H1 (cell line): ENCODE results near the gene FADS6. TPM values are rescaled to one million over a fixed set of nuclear protein-coding genes. Genes with fewer than 3 reads are reported as not detected.

Source experiments
- CTCF ChIA-PET: fragments of 300-600 bp; sonication (Branson Sonifier 250); formaldehyde crosslinking; loops from one replicate; lab custom pipeline; 2021; ENCODE audit not compliant: partially characterized antibody; lab: Charles Lee
- POLR2A ChIA-PET: fragments of 300-600 bp; sonication (Branson Sonifier 250); formaldehyde crosslinking; loops from one replicate; lab custom pipeline; 2021; ENCODE audit warnings: inconsistent platforms; ENCODE audit not compliant: partially characterized antibody; lab: Charles Lee
- DNase-seq, 2 experiments: peaks; one replicate each; pipeline versions ENCODE4 v3.0.0 to v3.0.0-alpha.2; 2010 to 2022; ENCODE audit warnings: low spot score in 2 of 2, low read depth in 1 of 2, mixed read lengths in 1 of 2
- FAIRE-seq: peaks from 2 replicates; lab custom pipeline; 2011; peaks lifted over from hg19 to GRCh38; lab: Jason Lieb, UNC
- H2AFZ ChIP-seq: 2 replicates; pipeline ENCODE4 v1.8.1; 2012; ENCODE audit warnings: low read length, inconsistent platforms
- H2AK5ac ChIP-seq: 2 replicates; pipeline ENCODE4 v1.6.1; 2013; ENCODE audit warnings: low read depth, low read length
- H2BK120ac ChIP-seq: replicated peaks from 2 replicates; pipeline ENCODE3; 2013; ENCODE audit warnings: low read depth, low read length, inconsistent platforms
- H2BK12ac ChIP-seq: 2 replicates; pipeline ENCODE4 v1.6.1; 2013; ENCODE audit warnings: low read depth, low read length
- H2BK15ac ChIP-seq: 2 replicates; pipeline ENCODE4 v1.6.1; 2013; ENCODE audit warnings: low read length
- H2BK20ac ChIP-seq: 2 replicates; pipeline ENCODE4 v1.6.1; 2013; ENCODE audit warnings: low read length
- H2BK5ac ChIP-seq: 2 replicates; pipeline ENCODE4 v1.6.1; 2013; ENCODE audit warnings: low read depth, low read length
- H3K14ac ChIP-seq: 2 replicates; pipeline ENCODE4 v1.6.1; 2013; ENCODE audit warnings: inconsistent platforms; ENCODE audit not compliant: insufficient read length
- H3K18ac ChIP-seq: 2 replicates; pipeline ENCODE4 v1.6.1; 2013; ENCODE audit warnings: low read length; ENCODE audit errors: extremely low read depth
- H3K23ac ChIP-seq: 2 replicates; pipeline ENCODE4 v1.6.1; 2013; ENCODE audit warnings: inconsistent platforms; ENCODE audit not compliant: insufficient read length
- H3K23me2 ChIP-seq: 2 replicates; pipeline ENCODE4 v1.6.1; 2013; ENCODE audit warnings: low read depth, low read length
- H3K27ac ChIP-seq: 2 replicates; pipeline ENCODE4 v1.6.1; 2011; ENCODE audit warnings: low read depth, low read length, inconsistent platforms
- H3K27me3 ChIP-seq, 4 experiments: replicated peaks in 1 of 4; 1 replicate in 1 of 4; 2 replicates in 3 of 4; pipeline versions ENCODE4 v1.6.1 to v1.8.1; 2011 to 2013; ENCODE audit warnings: low read length in 3 of 4, mild to moderate bottlenecking in 3 of 4, inconsistent platforms in 2 of 4, mixed read lengths in 2 of 4, moderate library complexity in 1 of 4; ENCODE audit not compliant: control insufficient read depth in 3 of 4, insufficient read depth in 3 of 4; ENCODE audit errors: extremely low read depth in 1 of 4
- H3K36me3 ChIP-seq, 4 experiments: 2 replicates each; pipeline versions ENCODE4 v1.6.1 to v1.8.1; 2011 to 2013; ENCODE audit warnings: mild to moderate bottlenecking in 4 of 4, low read length in 3 of 4, moderate library complexity in 2 of 4, control low read depth in 1 of 4, inconsistent platforms in 1 of 4; ENCODE audit not compliant: insufficient read depth in 4 of 4, control insufficient read depth in 2 of 4
- H3K4ac ChIP-seq: replicated peaks from 2 replicates; pipeline ENCODE3; 2013; ENCODE audit warnings: low read length, low read depth, mixed read lengths, inconsistent platforms; ENCODE audit not compliant: insufficient read length
- H3K4me1 ChIP-seq, 4 experiments: replicated peaks in 1 of 4; 1 replicate in 1 of 4; 2 replicates in 3 of 4; pipeline versions ENCODE4 v1.6.1 to v1.8.1; 2011 to 2013; ENCODE audit warnings: low read length in 3 of 4, inconsistent platforms in 2 of 4, mixed read lengths in 1 of 4; ENCODE audit not compliant: insufficient read depth in 4 of 4, control insufficient read depth in 3 of 4
- H3K4me2 ChIP-seq, 2 experiments: 2 replicates each; pipeline versions ENCODE4 v1.6.1 to v1.8.1; 2011 to 2013; ENCODE audit warnings: low read depth in 2 of 2, low read length in 2 of 2, control low read depth in 1 of 2, inconsistent platforms in 1 of 2, mild to moderate bottlenecking in 1 of 2; ENCODE audit not compliant: insufficient read depth in 1 of 2
- H3K4me3 ChIP-seq, 4 experiments: fragments of 200-600, 300-600 bp in 1 of 4; sonication (generic), shearing (Covaris generic), sonication (Bioruptor Twin) in 1 of 4; 2 replicates each; pipeline versions ENCODE4 v1.5.1 to v1.8.1; 2011 to 2016; ENCODE audit warnings: low read length in 4 of 4, low read depth in 3 of 4, control low read depth in 2 of 4, inconsistent platforms in 2 of 4, mild to moderate bottlenecking in 2 of 4, mixed read lengths in 1 of 4, moderate library complexity in 1 of 4; ENCODE audit not compliant: insufficient read depth in 2 of 4; ENCODE audit errors: extremely low read depth in 1 of 4
- H3K56ac ChIP-seq: replicated peaks from 2 replicates; pipeline ENCODE3; 2013; ENCODE audit warnings: low read depth, mild to moderate bottlenecking, mixed read lengths, low read length, inconsistent platforms; ENCODE audit not compliant: insufficient read length
- H3K79me1 ChIP-seq: 2 replicates; pipeline ENCODE4 v1.6.1; 2013; ENCODE audit warnings: low read depth, low read length, control low read depth
- H3K79me2 ChIP-seq, 2 experiments: 2 replicates each; pipeline versions ENCODE4 v1.6.1 to v1.8.1; 2012 to 2013; ENCODE audit warnings: low read length in 2 of 2, mild to moderate bottlenecking in 2 of 2, inconsistent platforms in 1 of 2; ENCODE audit not compliant: insufficient read depth in 2 of 2, control insufficient read depth in 1 of 2
- H3K9ac ChIP-seq, 4 experiments: replicated peaks in 1 of 4; 1 replicate in 1 of 4; 2 replicates in 3 of 4; pipeline versions ENCODE4 v1.6.1 to v1.8.1; 2011 to 2013; ENCODE audit warnings: low read depth in 3 of 4, low read length in 3 of 4, control low read depth in 2 of 4, mild to moderate bottlenecking in 2 of 4, moderate library complexity in 2 of 4, inconsistent platforms in 1 of 4; ENCODE audit errors: extremely low read depth in 1 of 4
- H3K9me3 ChIP-seq, 2 experiments: 2 replicates each; pipeline versions ENCODE4 v1.6.1 to v1.8.1; 2012 to 2013; ENCODE audit warnings: mild to moderate bottlenecking in 2 of 2, moderate library complexity in 2 of 2, control low read depth in 1 of 2, inconsistent platforms in 1 of 2, low read depth in 1 of 2, low read length in 1 of 2, mixed read lengths in 1 of 2; ENCODE audit not compliant: insufficient read depth in 2 of 2
- H4K20me1 ChIP-seq, 2 experiments: replicated peaks in 1 of 2; 2 replicates each; pipeline versions ENCODE3 to v1.8.1; 2011 to 2013; ENCODE audit warnings: inconsistent platforms in 2 of 2, low read length in 2 of 2, mild to moderate bottlenecking in 1 of 2; ENCODE audit not compliant: insufficient read depth in 2 of 2, control insufficient read depth in 1 of 2
- H4K5ac ChIP-seq: 2 replicates; pipeline ENCODE4 v1.6.1; 2013; ENCODE audit warnings: low read length, low read depth, mixed read lengths, inconsistent platforms; ENCODE audit not compliant: insufficient read length
- H4K8ac ChIP-seq: 2 replicates; pipeline ENCODE4 v1.8.0; 2013; ENCODE audit warnings: mild to moderate bottlenecking, moderate library complexity, low read length, inconsistent platforms; ENCODE audit not compliant: insufficient read depth; ENCODE audit errors: extremely low read depth
- H4K91ac ChIP-seq: replicated peaks from 2 replicates; pipeline ENCODE3; 2013; ENCODE audit warnings: low read length, mixed read lengths, inconsistent platforms; ENCODE audit not compliant: insufficient read length
- EZH2 ChIP-seq: fragments of 200-600 bp; sonication (generic); IDR thresholded peaks from 2 replicates; pipeline ENCODE4 v1.7.1; 2012; ENCODE audit warnings: low read depth, mild to moderate bottlenecking, moderate library complexity, low read length, inconsistent platforms; ENCODE audit not compliant: severe bottlenecking
- KDM4A ChIP-seq: IDR thresholded peaks from one replicate; pipeline ENCODE4 v1.7.1; 2012; ENCODE audit warnings: low read depth, mild to moderate bottlenecking, moderate library complexity, low read length, inconsistent platforms; ENCODE audit not compliant: severe bottlenecking
- MAFK ChIP-seq: IDR thresholded peaks from 2 replicates; pipeline ENCODE4 v1.6.1; 2012; ENCODE audit warnings: low read depth, mild to moderate bottlenecking, improper control_type of control experiment, low read length
- SP2 ChIP-seq: IDR thresholded peaks from 2 replicates; pipeline ENCODE4 v1.6.1; 2012; ENCODE audit warnings: mild to moderate bottlenecking, low read length, inconsistent platforms
- SUZ12 ChIP-seq: fragments of 200-600 bp; sonication (generic); IDR thresholded peaks from 2 replicates; pipeline ENCODE4 v1.6.1; 2012; ENCODE audit warnings: mild to moderate bottlenecking, inconsistent platforms, low read length, moderate library complexity, mixed read lengths
- TCF12 ChIP-seq: IDR thresholded peaks from 2 replicates; pipeline ENCODE4 v1.6.1; 2011; ENCODE audit warnings: low read depth, mild to moderate bottlenecking, low read length
- WGBS, 2 experiments: shearing (Covaris generic) in 1 of 2; methylation state at CpG; one replicate each; pipeline versions ENCODE4 v1.1.6 to v1.1.7; 2013 to 2015; ENCODE audit warnings: low lambda C conversion rate in 2 of 2, mixed read lengths in 2 of 2, inconsistent platforms in 1 of 2, low coverage in 1 of 2, missing lambda C conversion rate in 1 of 2; ENCODE audit not compliant: insufficient replicate concordance in 2 of 2, insufficient coverage in 1 of 2, insufficient read length in 1 of 2; ENCODE audit errors: extremely low coverage in 1 of 2, missing lambda C conversion rate in 1 of 2; 5-methylcytosine and 5-hydroxymethylcytosine counted together
- long read RNA-seq, 2 experiments: library from RNA in 1 of 2; library from capped mRNA in 1 of 2; stranded (forward); transcript quantifications; one replicate each; pipeline ENCODE4 v2.0.0, GENCODE V29; 2021; ENCODE audit warnings: inconsistent platforms in 1 of 2
- polyA minus RNA-seq, 3 experiments: library from RNA; depleted of rRNA, polyadenylated mRNA; stranded (reverse); fragments of >200 nt; gene quantifications; 1 replicate in 2 of 3; 2 replicates in 1 of 3; pipeline ENCODE4 v1.2.3, GENCODE V29; 2011
- polyA plus RNA-seq, 7 experiments: library from polyadenylated mRNA; depleted of rRNA in 3 of 7; stranded (reverse) in 5 of 7; unstranded in 2 of 7; fragments of >200 nt in 5 of 7; fragments of 200-250 nt in 2 of 7; gene quantifications; 1 replicate in 5 of 7; 2 replicates in 1 of 7; 4 replicates in 1 of 7; pipeline versions ENCODE4 v1.2.1 to v1.2.3, GENCODE V29; 2011 to 2013; ENCODE audit warnings: missing spikeins in 2 of 7, mixed read lengths in 2 of 7
- total RNA-seq: library from RNA; stranded (reverse); fragmentation: NEBNext Ultra II Directional; extraction: Animal tissue kit (Norgen Biotek cat#: 25700); gene quantifications from 2 replicates; pipeline ENCODE4 v1.2.1, GENCODE V29; 2021

Gene FADS6, protein sequence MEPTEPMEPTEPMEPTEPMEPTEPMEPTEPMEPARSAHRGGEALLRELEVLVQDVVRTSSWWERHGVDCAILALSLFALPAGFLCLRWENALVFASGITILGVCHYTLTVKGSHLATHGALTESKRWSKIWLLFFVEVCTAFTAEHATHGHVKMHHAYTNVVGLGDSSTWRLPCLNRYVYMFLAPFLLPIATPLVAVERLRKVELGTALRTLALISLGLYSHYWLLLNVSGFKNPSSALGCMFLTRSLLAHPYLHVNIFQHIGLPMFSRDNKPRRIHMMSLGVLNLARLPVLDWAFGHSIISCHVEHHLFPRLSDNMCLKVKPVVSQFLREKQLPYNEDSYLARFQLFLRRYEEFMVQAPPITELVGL
- 0.56 and 0.80 TPM in 2 replicates for total RNA-seq
- polyA plus RNA-seq (2011; rRNA removed): 2.5 and 2.6 TPM in 2 replicates
- polyA plus RNA-seq (2011; cell fraction: cytosol; rRNA removed): 2.2 TPM
- 2.2 TPM for polyA plus RNA-seq (2011; cell fraction: nucleus; rRNA removed)
- polyA plus RNA-seq (2012, experiment 1 of 2): 0.79 to 2.0 TPM (median 1.4 TPM) in 4 replicates
- polyA plus RNA-seq (2012, experiment 2 of 2): 0.67 TPM
- polyA plus RNA-seq (2013, experiment 1 of 2): 0.67 TPM
- 0.52 TPM for polyA plus RNA-seq (2013, experiment 2 of 2)
- 1.6 and 2.1 TPM in 2 replicates for polyA minus RNA-seq (2011; rRNA and poly(A)+ RNA removed)
- polyA minus RNA-seq (2011; cell fraction: cytosol; rRNA and poly(A)+ RNA removed): 1.8 TPM
- 0.80 TPM for polyA minus RNA-seq (2011; cell fraction: nucleus; rRNA and poly(A)+ RNA removed)
- long read RNA-seq, experiment 1: 0 reads
- long read RNA-seq, experiment 2: 0 reads

DNA sequence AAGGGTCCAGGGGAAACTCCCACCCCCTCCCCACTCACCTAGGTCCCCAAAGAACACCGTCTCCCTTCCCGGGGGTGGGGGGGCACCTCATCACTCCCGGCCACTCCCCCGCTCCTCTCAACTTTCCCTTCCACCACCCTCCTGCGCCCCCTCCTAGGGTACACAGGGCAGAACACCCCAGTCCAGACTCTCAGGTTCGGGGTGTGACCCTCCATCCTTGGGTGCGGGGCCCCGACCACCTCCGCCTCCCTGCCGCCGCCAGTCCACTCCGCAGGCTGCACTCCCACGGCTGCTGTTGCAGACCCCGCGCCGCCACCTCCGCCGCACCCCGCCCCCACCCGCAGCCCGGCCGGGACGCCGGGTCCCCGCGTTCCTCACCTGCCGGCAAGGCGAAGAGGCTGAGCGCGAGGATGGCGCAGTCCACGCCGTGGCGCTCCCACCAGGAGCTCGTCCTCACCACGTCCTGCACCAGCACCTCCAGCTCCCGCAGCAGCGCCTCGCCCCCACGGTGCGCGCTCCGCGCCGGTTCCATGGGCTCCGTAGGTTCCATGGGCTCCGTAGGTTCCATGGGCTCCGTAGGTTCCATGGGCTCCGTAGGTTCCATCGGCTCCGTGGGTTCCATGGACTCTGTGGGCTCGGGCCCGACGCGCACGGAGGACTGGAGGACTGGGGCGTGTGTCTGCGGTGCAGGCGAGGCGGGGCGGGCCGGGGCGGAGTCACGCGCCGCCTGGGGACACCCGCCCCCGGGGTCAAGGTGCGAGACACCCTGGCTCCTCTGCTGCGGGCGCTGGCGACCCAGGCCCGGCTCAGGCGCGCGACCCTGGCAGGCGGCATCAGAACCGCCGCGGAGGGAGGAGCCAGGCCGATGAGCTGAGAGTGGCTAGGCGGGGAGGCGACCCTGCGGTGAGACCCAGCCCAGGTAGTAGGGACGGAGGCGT lies at the start of gene FADS6:
Gene FADS6 (minus strand): TSS at position 660 of the 938 bp plus-strand sequence. CDS start 38 bp downstream, at position 622.
- Histone ChIP-seq H3K4me2 (peak within 1 kb of the TSS; percentile 72 to 99), H3K4me3 (peak within 1 kb of the TSS; percentile 61 to 75 (median 64)), H3K79me1 (no peaks in the 10 kb centered on the region), H3K14ac (no peak within 1 kb of the TSS), H2BK120ac (no peak within 1 kb of the TSS), H3K9me3 (no peaks in the 10 kb centered on the region), H2AK5ac (no peak within 1 kb of the TSS), H3K4me1 (peaks cover 0 to 10% (median 4%) of the 10 kb centered on the region in 4 experiments; a peak in 4 of 7 replicates), H4K91ac (peak within 1 kb of the TSS; percentile 62), H2BK5ac (no peak within 1 kb of the TSS; the same call in 1 of the 2 replicates), H4K20me1 (peaks cover 0 to 2% of the 10 kb centered on the region in 2 experiments), H2BK12ac (peak within 1 kb of the TSS; percentile 68; the same call in 1 of the 2 replicates), H3K4ac (no peak within 1 kb of the TSS), H4K8ac (peak within 1 kb of the TSS; percentile 75), H3K27me3 (peaks cover 16 to 43% (median 37%) of the 10 kb centered on the region in 4 experiments; a peak in 6 of 7 replicates), H2AFZ (peak within 1 kb of the TSS; percentile 83; the same call in 1 of the 2 replicates), H2BK20ac (no peak within 1 kb of the TSS), H3K23me2 (peaks cover 13% of the 10 kb centered on the region), H3K18ac (peak within 1 kb of the TSS; percentile 90), H3K79me2 (no peaks in the 10 kb centered on the region), H4K5ac (no peak within 1 kb of the TSS), H3K23ac (no peak within 1 kb of the TSS), H3K27ac (no peak within 1 kb of the TSS), H3K36me3 (no peaks in the 10 kb centered on the region), H3K9ac (no peak within 1 kb of the TSS; a peak in 1 of 7 replicates), H3K56ac (no peak within 1 kb of the TSS), H2BK15ac (peak within 1 kb of the TSS; percentile 92; the same call in 1 of the 2 replicates)
- DNase-seq (no peak), FAIRE-seq (no peak)
- TF ChIP-seq KDM4A (peak; percentile 96), SP2 (no peak), EZH2 (peak; percentile 79), TCF12 (no peak), SUZ12 (peak; percentile 77), MAFK (no peak)
- WGBS, 2 experiments: 6% methylated on average over 42 of the region's 86 CpGs; no CpG with 5 or more reads in 1 of the 2 experiments
- ChIA-PET CTCF (interaction anchor here (1.4 to 3.4 kb wide), 7 partner anchors 27 to 69 kb away, joined by 3 to 12 read pairs (median 5); partner anchors contain the start of genes OTOP2 and USH1G), POLR2A (interaction anchor here (0.7 to 1.8 kb wide), 8 partner anchors 11 to 144 kb away, joined by 3 to 5 read pairs (median 4); partner anchors contain the start of gene FDXR)
